ENCODE results near the gene MCUR1.

Gene MCUR1

GRCh38 chr6:13854716-13855250, 40.4 kb upstream of the MCUR1 start:
- TF ChIP-seq YY1 (IDR thresholded peaks at IDR 0.05; ENCODE audit: low read depth) = no peak
- no peak for TF ChIP-seq REST (IDR thresholded peaks at IDR 0.05; ENCODE audit: low read depth)
- TF ChIP-seq TEAD4 (IDR thresholded peaks at IDR 0.05) = no peak
- TF ChIP-seq EP300 (IDR thresholded peaks at IDR 0.05; ENCODE audit: borderline replicate concordance) = no peak

- TF ChIP-seq REST (IDR thresholded peaks at IDR 0.05; ENCODE audit: low read depth) (no peak), TCF12 (IDR thresholded peaks at IDR 0.05; ENCODE audit: low read depth) (no peak)
Measured at GRCh38 chr6:13853871-13854270, 39.5 kb upstream of the MCUR1 start.

- TF ChIP-seq EGR1 (IDR thresholded peaks at IDR 0.05) (no peak), ZBTB7A (IDR thresholded peaks at IDR 0.05; ENCODE audit: low read depth) (no peak), NFIC (IDR thresholded peaks at IDR 0.05) (no peak), TEAD4 (IDR thresholded peaks at IDR 0.05) (no peak), MAX (IDR thresholded peaks at IDR 0.05) (no peak), USF1 (IDR thresholded peaks at IDR 0.05) (no peak), CEBPB (IDR thresholded peaks at IDR 0.05) (no peak), RAD21 (IDR thresholded peaks at IDR 0.05; ENCODE audit: low read depth) (no peak), REST (IDR thresholded peaks at IDR 0.05; ENCODE audit: low read depth) (no peak)
Measured at GRCh38 chr6:13851803-13852202, 37.4 kb upstream of the MCUR1 start.

- TF ChIP-seq NFIC (IDR thresholded peaks at IDR 0.05) = no peak
- TF ChIP-seq TAF1 (IDR thresholded peaks at IDR 0.05; ENCODE audit: low read depth) = no peak
- no peak for TF ChIP-seq YY1 (IDR thresholded peaks at IDR 0.05; ENCODE audit: low read depth)
- no peak for TF ChIP-seq REST (IDR thresholded peaks at IDR 0.05; ENCODE audit: low read depth)
- no peak for TF ChIP-seq CEBPB (IDR thresholded peaks at IDR 0.05)
- TF ChIP-seq CREB1 (IDR thresholded peaks at IDR 0.05; ENCODE audit: low read depth) = no peak
- TF ChIP-seq ZBTB7A (IDR thresholded peaks at IDR 0.05; ENCODE audit: low read depth) = no peak
Measured at GRCh38 chr6:13851330-13851729, 37.0 kb upstream of the MCUR1 start.

- TF ChIP-seq YY1 (IDR thresholded peaks at IDR 0.05; ENCODE audit: low read depth) (no peak), ZBTB7A (IDR thresholded peaks at IDR 0.05; ENCODE audit: low read depth) (no peak), MAX (IDR thresholded peaks at IDR 0.05) (no peak), TEAD4 (IDR thresholded peaks at IDR 0.05) (no peak), EP300 (IDR thresholded peaks at IDR 0.05; ENCODE audit: borderline replicate concordance) (no peak), TAF1 (IDR thresholded peaks at IDR 0.05; ENCODE audit: low read depth) (no peak), TCF12 (IDR thresholded peaks at IDR 0.05; ENCODE audit: low read depth) (no peak), NFIC (IDR thresholded peaks at IDR 0.05) (no peak), CREB1 (IDR thresholded peaks at IDR 0.05; ENCODE audit: low read depth) (no peak), REST (IDR thresholded peaks at IDR 0.05; ENCODE audit: low read depth) (no peak), EGR1 (IDR thresholded peaks at IDR 0.05) (no peak), FOXM1 (IDR thresholded peaks at IDR 0.05; ENCODE audit: borderline replicate concordance, low read depth) (no peak), RAD21 (IDR thresholded peaks at IDR 0.05; ENCODE audit: low read depth) (no peak), USF1 (IDR thresholded peaks at IDR 0.05) (no peak), CEBPB (IDR thresholded peaks at IDR 0.05) (no peak)
Measured at GRCh38 chr6:13848522-13849150, 34.3 kb upstream of the MCUR1 start.
